Spinal cord (tissue), 10 donors: ENCODE measurements around the gene RHOT2. TPM values are rescaled to one million over a fixed set of nuclear protein-coding genes. Genes with fewer than 3 reads are reported as not detected.

Source experiments
- DNase-seq, 6 donors: peaks; one replicate each; pipeline versions ENCODE4 v3.0.0 to v3.0.0-alpha.2; 2013 to 2015; ENCODE audit warnings: low spot score in 6 of 6, low read depth in 4 of 6
- H3K27ac ChIP-seq: one replicate; pipeline ENCODE4 v1.5.1; 2013; ENCODE audit warnings: low read depth, low read length, control low read depth
- H3K27me3 ChIP-seq: one replicate; pipeline ENCODE4 v1.6.1; 2013; ENCODE audit warnings: low read length; ENCODE audit not compliant: control insufficient read depth, insufficient read depth
- H3K36me3 ChIP-seq: one replicate; pipeline ENCODE4 v1.6.1; 2013; ENCODE audit warnings: low read length; ENCODE audit not compliant: control insufficient read depth, insufficient read depth
- H3K4me1 ChIP-seq: one replicate; pipeline ENCODE4 v1.6.1; 2013; ENCODE audit warnings: low read length; ENCODE audit not compliant: control insufficient read depth, insufficient read depth
- H3K4me3 ChIP-seq: one replicate; pipeline ENCODE4 v1.5.1; 2013; ENCODE audit warnings: low read depth, low read length, control low read depth
- H3K9me3 ChIP-seq: one replicate; pipeline ENCODE4 v1.6.1; 2013; ENCODE audit warnings: low read length; ENCODE audit not compliant: control insufficient read depth, insufficient read depth
- WGBS: methylation state at CpG from one replicate; pipeline ENCODE4 v1.1.5; 2013; ENCODE audit warnings: missing lambda C conversion rate; ENCODE audit not compliant: insufficient coverage; 5-methylcytosine and 5-hydroxymethylcytosine counted together
- long read RNA-seq, 4 donors: transcript quantifications; one replicate each; lab custom pipeline, GENCODE V29; 2026
- polyA plus RNA-seq, 2 donors: library from polyadenylated mRNA; unstranded; fragments of 120-200 nt; gene quantifications; one replicate each; pipeline ENCODE4 v1.2.1, GENCODE V29; 2013; ENCODE audit not compliant: insufficient read length in 2 of 2
- total RNA-seq, 2 donors: library from RNA; depleted of rRNA in 1 of 2; stranded (reverse); fragments of 120-200 nt in 1 of 2; fragments of >200 nt in 1 of 2; gene quantifications; one replicate each; pipeline versions ENCODE4 v1.2.3 to v1.2.4, GENCODE V29; 2013 to 2014
- donor health status: healthy.

Gene RHOT2
- total RNA-seq, result 10 to 100 TPM; 20.7 to 41.1 TPM
- 100 to 1,000 TPM; 102 to 115 TPM for polyA plus RNA-seq
- long read RNA-seq, donor 1, partial matches to known transcripts, result 17 of 21 reads
- long read RNA-seq, donor 1, other reads (novel, unspliced or antisense), result 0 of 21 reads
- long read RNA-seq, donor 2, partial matches to known transcripts, result 0 of 2 reads
- long read RNA-seq, donor 2, other reads (novel, unspliced or antisense), result 0 of 2 reads
- long read RNA-seq, donor 3, partial matches to known transcripts, result 0 of 2 reads
- long read RNA-seq, donor 3, other reads (novel, unspliced or antisense), result 0 of 2 reads
- long read RNA-seq, donor 4, partial matches to known transcripts, result 0 of 8 reads
- long read RNA-seq, donor 4, other reads (novel, unspliced or antisense), result 0 of 8 reads

DNA sequence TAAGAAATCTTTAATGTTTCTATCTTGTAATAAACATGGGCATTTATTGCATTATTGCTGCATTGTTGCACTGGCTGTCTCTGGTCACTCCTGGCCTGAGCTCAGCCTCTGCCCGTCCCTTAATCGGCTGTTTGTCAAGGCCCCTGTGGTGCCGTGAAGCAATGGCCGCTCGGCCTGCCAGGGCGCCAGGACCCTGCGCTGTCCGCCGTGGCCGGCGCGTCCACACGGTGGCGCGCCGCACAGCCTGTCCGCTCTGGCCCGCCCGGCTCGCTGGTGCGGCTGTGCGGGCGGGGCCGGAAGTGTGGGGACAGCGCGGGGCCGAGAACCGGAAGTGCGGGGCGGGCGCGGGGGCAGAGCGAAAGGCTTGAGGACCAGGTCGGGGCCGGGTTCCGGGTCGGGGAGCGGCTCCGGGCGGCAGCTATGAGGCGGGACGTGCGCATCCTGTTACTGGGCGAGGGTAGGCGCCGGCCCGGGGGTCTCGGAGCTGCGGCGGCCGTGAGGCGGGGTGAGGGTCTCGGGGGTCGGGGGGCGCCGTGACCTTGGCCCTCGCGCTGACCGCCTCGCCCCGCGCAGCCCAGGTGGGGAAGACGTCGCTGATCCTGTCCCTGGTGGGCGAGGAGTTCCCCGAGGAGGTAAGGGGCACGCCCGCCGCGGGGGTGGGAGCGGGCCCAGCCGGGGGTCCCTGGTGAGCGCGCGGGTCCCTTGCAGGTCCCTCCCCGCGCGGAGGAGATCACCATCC is at the start of gene RHOT2:
RHOT2 (plus strand) TSS at position 353 of the 739 bp plus-strand sequence; CDS start at position 421, 68 bp downstream.
- peak within 1 kb of the TSS; percentile 66 for H3K4me3 ChIP-seq
- no peaks in the 10 kb centered on the region for H3K27me3 ChIP-seq
- H3K4me1 ChIP-seq, result peaks cover 21% of the 10 kb centered on the region
- WGBS, result 0% methylated on average over 78 of the region's 78 CpGs
- DNase-seq, result peak; percentile 63 to 97 (median 86)
- H3K36me3 ChIP-seq, result peaks cover 85% of the 10 kb centered on the region
- no peaks in the 10 kb centered on the region for H3K9me3 ChIP-seq
- H3K27ac ChIP-seq, result peak within 1 kb of the TSS; percentile 33

DNA sequence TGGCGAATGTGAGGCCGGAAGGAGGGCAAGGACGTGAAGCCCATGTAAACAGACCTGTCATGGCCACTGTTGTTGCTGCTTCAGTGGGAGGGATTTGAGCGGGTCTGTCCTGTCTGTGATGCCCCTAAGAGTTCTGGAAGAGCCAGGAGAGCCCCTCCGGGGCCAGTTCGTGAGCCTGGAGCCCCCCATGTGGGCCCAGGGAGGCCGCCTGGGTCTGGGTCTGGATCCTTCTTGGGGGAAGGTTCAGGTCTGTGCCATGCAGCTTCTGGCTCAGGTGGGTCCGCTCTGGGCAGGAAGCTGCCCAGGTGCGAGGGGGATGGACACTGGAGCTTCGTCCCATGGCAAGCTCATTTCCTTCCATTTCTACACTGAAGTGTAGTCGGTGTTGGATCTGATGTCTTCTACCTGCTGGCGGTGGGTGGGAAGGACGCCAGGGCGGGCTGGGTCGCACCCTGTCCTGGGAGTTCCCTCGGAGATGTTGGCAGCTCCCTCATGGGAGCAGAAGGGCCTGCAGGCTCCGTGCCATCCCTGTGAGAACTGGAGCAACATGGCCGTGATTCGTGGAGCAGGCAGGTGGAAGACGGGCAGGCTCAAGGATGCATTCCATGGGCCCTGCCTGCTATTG is 48.3 kb upstream of the RHOT2 start:
- Histone ChIP-seq H3K27ac (no peak overlapping the region), H3K36me3 (peaks cover 46% of the 10 kb centered on the region), H3K4me3 (no peak overlapping the region), H3K9me3 (no peaks in the 10 kb centered on the region), H3K4me1 (peaks cover 16% of the 10 kb centered on the region), H3K27me3 (no peaks in the 10 kb centered on the region)
- DNase-seq, result no peak
- WGBS, result 94% methylated on average over 20 of the region's 20 CpGs

GRCh38 chr16:620700-621525 is 47.0 kb upstream of the RHOT2 start:
- WGBS, result 79% methylated on average over 26 of the region's 41 CpGs
- peaks cover 54% of the 10 kb centered on the region for H3K36me3 ChIP-seq
- no peak overlapping the region for H3K4me3 ChIP-seq
- DNase-seq, result no peak
- no peaks in the 10 kb centered on the region for H3K27me3 ChIP-seq
- H3K9me3 ChIP-seq, result no peaks in the 10 kb centered on the region
- H3K4me1 ChIP-seq, result peaks cover 19% of the 10 kb centered on the region
- no peak overlapping the region for H3K27ac ChIP-seq

DNA sequence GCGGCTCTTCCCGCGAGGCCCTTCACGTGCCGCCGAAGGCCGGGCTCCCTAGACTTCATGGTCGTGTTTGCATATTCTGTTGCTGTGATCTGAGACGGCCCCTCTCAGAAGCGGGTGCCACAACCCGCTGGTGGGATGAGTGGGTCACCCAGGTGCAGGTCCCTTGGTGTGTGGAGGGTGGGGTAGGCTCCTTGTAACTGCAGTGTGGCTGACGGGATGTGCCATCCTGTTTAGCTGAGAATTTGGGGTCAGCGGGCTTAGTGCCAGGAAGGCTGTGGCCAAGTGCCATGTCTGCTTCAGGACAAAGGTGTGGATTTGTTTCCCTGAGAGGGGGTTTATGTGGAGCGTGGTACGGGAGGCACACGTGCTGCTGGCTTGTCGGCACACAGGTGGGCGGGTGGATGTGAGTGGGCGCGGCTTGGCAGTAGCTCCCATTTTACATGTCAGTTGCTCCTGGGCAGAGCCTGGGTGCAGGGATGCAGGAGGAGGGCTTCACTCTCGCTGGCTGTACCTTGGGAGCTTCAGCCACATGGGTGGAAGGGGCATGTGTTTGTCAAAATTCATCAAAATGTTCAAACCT is 46.3 kb upstream of the RHOT2 start:
- Histone ChIP-seq H3K9me3 (no peaks in the 10 kb centered on the region), H3K4me3 (no peak overlapping the region), H3K4me1 (peaks cover 19% of the 10 kb centered on the region), H3K36me3 (peaks cover 60% of the 10 kb centered on the region), H3K27me3 (no peaks in the 10 kb centered on the region), H3K27ac (no peak overlapping the region)
- WGBS, result 72% methylated on average over 21 of the region's 21 CpGs
- DNase-seq, result no peak

GRCh38 chr16:622920-623280 is 45.0 kb upstream of the RHOT2 start:
- Histone ChIP-seq H3K4me1 (peaks cover 19% of the 10 kb centered on the region), H3K27ac (no peak overlapping the region), H3K4me3 (no peak overlapping the region), H3K9me3 (no peaks in the 10 kb centered on the region), H3K36me3 (peaks cover 60% of the 10 kb centered on the region), H3K27me3 (no peaks in the 10 kb centered on the region)
- 90% methylated on average over 12 of the region's 17 CpGs for WGBS
- DNase-seq, result no peak

DNA sequence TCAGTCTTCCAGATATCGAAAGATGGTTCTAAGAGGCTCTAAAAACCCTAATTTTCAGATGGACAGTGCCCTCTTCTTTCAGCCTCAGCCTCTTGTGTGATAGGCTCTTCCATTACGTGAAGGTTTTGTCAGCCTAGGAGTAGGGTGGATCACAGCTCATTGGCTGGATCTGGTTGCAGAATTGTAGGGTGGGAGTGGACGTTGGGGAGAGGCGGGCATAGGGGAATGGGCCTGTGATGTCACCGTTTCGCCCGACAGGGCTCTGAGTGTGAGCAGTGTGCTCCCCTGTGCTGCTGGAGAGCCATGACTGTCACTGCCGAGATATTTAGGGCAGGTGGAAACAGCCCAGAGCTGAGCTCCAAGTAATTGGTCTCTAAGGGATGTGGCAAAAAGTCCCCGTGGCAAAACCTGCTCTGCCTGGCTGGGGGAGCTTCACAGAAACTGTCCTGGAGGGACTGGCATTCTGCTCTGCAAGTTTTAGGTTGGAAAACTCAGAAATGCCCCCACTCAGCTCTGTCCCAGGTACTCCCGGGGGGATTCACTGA is 43.3 kb upstream of the RHOT2 start:
- Histone ChIP-seq H3K9me3 (no peaks in the 10 kb centered on the region), H3K27me3 (no peaks in the 10 kb centered on the region), H3K4me3 (no peak overlapping the region), H3K4me1 (peaks cover 30% of the 10 kb centered on the region), H3K27ac (no peak overlapping the region), H3K36me3 (peaks cover 66% of the 10 kb centered on the region)
- WGBS, result 67% methylated on average over 10 of the region's 10 CpGs
- peak in 1 of 6 donors; percentile 50 for DNase-seq

- DNase-seq, result no peak
- H3K4me3 ChIP-seq, result no peak overlapping the region
- H3K27ac ChIP-seq, result no peak overlapping the region
- no peaks in the 10 kb centered on the region for H3K27me3 ChIP-seq
- H3K36me3 ChIP-seq, result peaks cover 71% of the 10 kb centered on the region
- no peaks in the 10 kb centered on the region for H3K9me3 ChIP-seq
- WGBS, result 92% methylated on average over 37 of the region's 37 CpGs
- peaks cover 37% of the 10 kb centered on the region for H3K4me1 ChIP-seq
These were observed 42.6 kb upstream of the RHOT2 start for GRCh38 chr16:625117-625976.

DNA sequence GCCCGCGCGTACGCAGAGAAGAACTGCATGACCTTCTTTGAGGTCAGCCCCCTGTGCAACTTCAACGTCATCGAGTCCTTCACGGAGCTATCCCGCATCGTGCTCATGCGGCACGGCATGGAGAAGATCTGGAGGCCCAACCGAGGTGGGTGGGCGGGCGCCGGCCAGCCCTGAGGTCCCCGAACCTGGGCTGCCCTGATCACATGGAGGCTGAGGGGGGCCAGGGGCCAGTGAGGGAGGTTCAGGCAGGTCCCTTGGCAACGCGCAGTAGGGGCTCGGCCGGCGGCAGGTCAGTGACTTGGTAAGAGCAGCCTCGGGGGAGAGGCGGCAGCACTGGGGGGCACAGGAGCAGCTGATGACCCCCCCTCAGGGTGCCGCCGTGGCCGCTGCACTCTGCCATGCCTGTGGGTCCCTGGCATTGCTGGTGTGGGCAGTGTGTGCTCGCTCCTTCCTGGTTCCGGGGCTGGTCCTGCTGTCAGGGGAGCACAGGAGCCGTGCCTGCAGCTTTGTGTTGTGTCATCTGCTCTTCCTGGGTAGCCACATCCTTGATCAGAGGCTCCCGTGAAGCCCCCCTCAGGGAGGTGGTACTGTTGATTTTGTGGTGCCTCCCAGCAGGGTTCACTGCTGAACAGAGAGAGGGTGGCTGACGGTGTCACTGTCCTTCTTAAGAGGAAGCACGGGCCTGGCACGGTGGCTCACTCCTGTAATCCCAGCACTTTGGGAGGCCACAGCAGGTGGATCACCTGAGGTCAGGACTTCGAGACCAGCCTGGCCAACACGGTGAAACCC is 41.8 kb upstream of the RHOT2 start:
- Histone ChIP-seq H3K27me3 (no peaks in the 10 kb centered on the region), H3K36me3 (peaks cover 75% of the 10 kb centered on the region), H3K27ac (no peak overlapping the region), H3K9me3 (no peaks in the 10 kb centered on the region), H3K4me3 (no peak overlapping the region), H3K4me1 (peaks cover 43% of the 10 kb centered on the region)
- WGBS, result 95% methylated on average over 35 of the region's 35 CpGs
- DNase-seq, result no peak
